SU-DHL-6 (cell line): ENCODE measurements around the gene PYROXD2.

Experiments
- H2AFZ ChIP-seq: fragments of 200-600 bp; sonication (generic); 2 replicates; pipeline ENCODE4 v1.6.1; 2014; ENCODE audit warnings: low read depth, mild to moderate bottlenecking, moderate library complexity, mixed read lengths, antibody characterized with exemption, low read length; ENCODE audit not compliant: severe bottlenecking
- H3F3A ChIP-seq: fragments of 200-600 bp; shearing (Covaris generic); 2 replicates; pipeline ENCODE4 v1.6.0; 2016; ENCODE audit warnings: antibody characterized with exemption, mild to moderate bottlenecking; ENCODE audit not compliant: insufficient read depth
- H3K27ac ChIP-seq: fragments of 200-600 bp; sonication (generic); 2 replicates; pipeline ENCODE4 v1.5.1; 2016; ENCODE audit warnings: low read depth, mild to moderate bottlenecking, low read length, moderate library complexity, mixed read lengths
- H3K27me3 ChIP-seq: fragments of 200-600 bp; sonication (generic), shearing (Covaris generic); 2 replicates; pipeline ENCODE4 v1.6.0; 2014; ENCODE audit warnings: mild to moderate bottlenecking, low read length
- H3K36me3 ChIP-seq: fragments of 200-600 bp; sonication (generic); 2 replicates; pipeline ENCODE4 v1.6.1; 2014; ENCODE audit warnings: mild to moderate bottlenecking, low read length, mixed read lengths
- H3K4me2 ChIP-seq: fragments of 300-600, 200-600 bp; shearing (Covaris generic), sonication (generic); 2 replicates; pipeline ENCODE4 v1.6.0; 2014; ENCODE audit warnings: low read length, low read depth, mild to moderate bottlenecking; ENCODE audit not compliant: poor library complexity, severe bottlenecking
- H3K4me3 ChIP-seq: fragments of 200-600 bp; sonication (generic); 2 replicates; pipeline ENCODE4 v1.5.1; 2014; ENCODE audit warnings: antibody characterized with exemption, low read length, mild to moderate bottlenecking, mixed read lengths; ENCODE audit not compliant: insufficient read depth, poor library complexity, severe bottlenecking
- H3K79me2 ChIP-seq: fragments of 200-600 bp; sonication (generic); 2 replicates; pipeline ENCODE4 v1.6.1; 2014; ENCODE audit warnings: mild to moderate bottlenecking, low read length, moderate library complexity; ENCODE audit not compliant: insufficient read depth
- H3K9ac ChIP-seq: fragments of 200-600 bp; sonication (generic); 2 replicates; pipeline ENCODE4 v1.7.0; 2014; ENCODE audit warnings: mild to moderate bottlenecking, low read length
- H3K9me2 ChIP-seq: fragments of 200-600 bp; sonication (generic); replicated peaks from 2 replicates; pipeline ENCODE4 v1.6.1; 2014; ENCODE audit warnings: low read length; ENCODE audit not compliant: insufficient read depth
- H3K9me3 ChIP-seq: fragments of 200-600 bp; sonication (generic); 2 replicates; pipeline ENCODE4 v1.6.1; 2014; ENCODE audit warnings: low read length, mixed read lengths; ENCODE audit not compliant: insufficient read depth
- H4K20me1 ChIP-seq: fragments of 200-600 bp; sonication (generic); 2 replicates; pipeline ENCODE4 v1.6.1; 2014; ENCODE audit warnings: low read depth, mild to moderate bottlenecking, antibody characterized with exemption, low read length, moderate library complexity, mixed read lengths
- EZH2phosphoT487 ChIP-seq: fragments of 200-600 bp; sonication (generic), shearing (Covaris generic); conservative IDR thresholded peaks from 2 replicates; pipeline ENCODE4 v1.6.1; 2018; ENCODE audit warnings: mild to moderate bottlenecking, antibody characterized with exemption, low read length, moderate library complexity, mixed read lengths
- TF ChIP-seq, protein P1 (sequence below): fragments of 200-600 bp; sonication (generic); IDR thresholded peaks from one replicate; pipeline ENCODE4 v1.5.1; 2017; ENCODE audit warnings: antibody characterized with exemption, mild to moderate bottlenecking, low read length, moderate library complexity; ENCODE audit not compliant: insufficient read depth, poor library complexity, severe bottlenecking

Gene PYROXD2

DNA sequence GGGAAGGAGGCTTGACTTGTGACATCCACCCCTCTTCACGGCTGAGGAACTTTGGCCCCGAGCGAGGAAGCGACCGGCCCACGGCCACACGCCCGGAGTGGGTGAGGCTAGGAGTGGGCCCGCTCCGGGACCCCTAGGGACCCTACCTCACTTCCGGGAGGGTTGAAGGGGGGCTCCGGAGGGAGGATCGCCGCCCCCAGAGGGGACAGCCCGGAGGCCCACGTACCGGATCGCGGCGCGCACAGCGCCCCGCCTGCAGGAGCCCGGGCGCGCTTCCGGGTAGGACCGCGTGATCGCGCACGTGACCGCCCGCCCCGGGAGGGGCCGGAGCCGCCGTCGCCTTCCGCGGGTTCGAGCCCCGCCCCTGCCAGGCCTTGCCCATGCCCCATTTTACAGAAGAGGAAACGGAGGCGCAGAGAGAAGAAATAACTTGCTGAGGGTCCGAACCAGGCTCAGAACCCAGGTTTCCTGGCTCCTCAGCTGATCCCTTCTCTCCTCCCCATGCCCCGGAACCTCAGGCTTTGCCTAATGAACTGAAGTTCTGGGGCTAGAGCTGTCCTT is 31.8 kb upstream of the PYROXD2 start, which contains the start of gene HPS1:
HPS1 (minus strand) TSS at position 275 of the 561 bp plus-strand sequence. CDS start 3,695 bp downstream, outside the sequence.
- peak within 1 kb of the TSS; percentile 88 for H3K4me3 ChIP-seq
- no peaks in the 10 kb centered on the region for H3K9me2 ChIP-seq
- no peaks in the 10 kb centered on the region for H3K27me3 ChIP-seq
- H2AFZ ChIP-seq: peak within 1 kb of the TSS; percentile 99
- peaks cover 21% of the 10 kb centered on the region; the same call in 1 of the 2 replicates for H3K79me2 ChIP-seq
- peak within 1 kb of the TSS; percentile 61 for H3K4me2 ChIP-seq
- no peaks in the 10 kb centered on the region for H3K9me3 ChIP-seq
- H3K9ac ChIP-seq: peak within 1 kb of the TSS; percentile 89
- no peaks in the 10 kb centered on the region for H4K20me1 ChIP-seq
- no peaks in the 10 kb centered on the region for H3F3A ChIP-seq
- TF ChIP-seq EZH2phosphoT487: no peak
- TF ChIP-seq, protein P1, sequence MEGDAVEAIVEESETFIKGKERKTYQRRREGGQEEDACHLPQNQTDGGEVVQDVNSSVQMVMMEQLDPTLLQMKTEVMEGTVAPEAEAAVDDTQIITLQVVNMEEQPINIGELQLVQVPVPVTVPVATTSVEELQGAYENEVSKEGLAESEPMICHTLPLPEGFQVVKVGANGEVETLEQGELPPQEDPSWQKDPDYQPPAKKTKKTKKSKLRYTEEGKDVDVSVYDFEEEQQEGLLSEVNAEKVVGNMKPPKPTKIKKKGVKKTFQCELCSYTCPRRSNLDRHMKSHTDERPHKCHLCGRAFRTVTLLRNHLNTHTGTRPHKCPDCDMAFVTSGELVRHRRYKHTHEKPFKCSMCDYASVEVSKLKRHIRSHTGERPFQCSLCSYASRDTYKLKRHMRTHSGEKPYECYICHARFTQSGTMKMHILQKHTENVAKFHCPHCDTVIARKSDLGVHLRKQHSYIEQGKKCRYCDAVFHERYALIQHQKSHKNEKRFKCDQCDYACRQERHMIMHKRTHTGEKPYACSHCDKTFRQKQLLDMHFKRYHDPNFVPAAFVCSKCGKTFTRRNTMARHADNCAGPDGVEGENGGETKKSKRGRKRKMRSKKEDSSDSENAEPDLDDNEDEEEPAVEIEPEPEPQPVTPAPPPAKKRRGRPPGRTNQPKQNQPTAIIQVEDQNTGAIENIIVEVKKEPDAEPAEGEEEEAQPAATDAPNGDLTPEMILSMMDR: no peak
- peak within 1 kb of the TSS; percentile 74 for H3K27ac ChIP-seq
- peaks cover 4% of the 10 kb centered on the region; the same call in 1 of the 2 replicates for H3K36me3 ChIP-seq

DNA sequence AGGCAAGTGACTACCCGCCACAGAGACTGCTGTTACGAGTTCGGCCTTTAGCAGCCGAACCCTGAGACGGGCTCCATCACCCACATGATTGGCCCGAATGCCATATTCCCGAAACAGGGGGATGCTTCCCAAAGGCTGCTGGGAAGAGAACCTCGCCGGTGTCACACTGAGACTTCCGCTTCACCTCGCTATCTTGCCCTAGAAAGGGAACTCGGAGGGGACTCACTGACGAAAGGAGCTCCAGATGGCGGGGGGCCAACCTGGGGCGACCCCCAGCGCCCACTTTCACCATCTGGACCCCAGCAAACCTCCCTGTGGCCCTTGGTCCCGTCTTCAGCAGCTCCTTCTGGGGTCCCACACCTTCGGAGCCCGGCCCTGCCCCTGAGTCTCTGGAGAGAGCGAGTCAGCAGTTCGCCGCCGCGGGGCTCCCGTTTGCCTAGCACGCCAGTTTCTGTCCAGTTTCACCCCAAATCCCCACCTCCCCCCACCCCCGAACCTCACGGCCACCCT is 31.2 kb upstream of the PYROXD2 start:
- Histone ChIP-seq H3F3A (no peaks in the 10 kb centered on the region), H3K27ac (peak overlapping the region; percentile 74), H3K4me2 (peak overlapping the region; percentile 61), H4K20me1 (no peaks in the 10 kb centered on the region), H3K79me2 (peaks cover 21% of the 10 kb centered on the region; the same call in 1 of the 2 replicates), H3K9me3 (no peaks in the 10 kb centered on the region), H3K9me2 (no peaks in the 10 kb centered on the region), H3K36me3 (peaks cover 8% of the 10 kb centered on the region; the same call in 1 of the 2 replicates), H3K27me3 (no peaks in the 10 kb centered on the region), H2AFZ (peak overlapping the region; percentile 86), H3K4me3 (peak overlapping the region; percentile 88), H3K9ac (peak overlapping the region; percentile 89)
- TF ChIP-seq, protein P1: no peak
- TF ChIP-seq EZH2phosphoT487: no peak

DNA sequence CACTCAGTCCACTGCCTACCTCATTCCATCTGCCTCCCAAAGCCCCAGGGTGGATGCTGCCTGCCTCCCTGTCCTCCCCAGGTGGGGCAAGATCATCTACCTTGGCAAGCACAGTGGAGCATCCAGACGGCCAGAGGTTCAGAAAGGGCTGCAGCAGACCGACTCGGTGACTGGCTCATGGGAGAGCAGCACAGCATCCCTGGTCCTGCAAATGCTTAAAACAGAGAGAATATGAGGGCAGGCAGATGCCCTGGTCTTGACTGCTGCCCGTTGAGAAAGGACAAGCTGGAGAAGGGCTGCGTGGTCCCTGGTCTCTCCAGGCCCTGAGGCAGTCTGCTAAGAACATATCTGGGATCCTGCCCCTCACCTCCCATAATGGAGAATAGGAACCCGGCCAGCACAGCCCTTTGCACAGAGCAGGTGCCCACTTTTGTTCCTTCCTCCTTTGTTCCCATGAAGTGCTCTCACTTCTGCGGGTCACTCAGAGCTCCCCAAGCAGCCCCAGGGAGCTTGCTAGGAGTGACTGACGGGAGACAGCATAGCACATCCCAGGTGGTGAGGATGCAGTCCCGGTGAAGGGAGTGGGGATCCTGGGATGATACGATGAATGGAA is 30.3 kb upstream of the PYROXD2 start:
- H3K9ac ChIP-seq: peak overlapping the region; percentile 89
- TF ChIP-seq, protein P1: no peak
- TF ChIP-seq EZH2phosphoT487: no peak

More for the DNA sequence above, 30.3 kb upstream of the PYROXD2 start:
- H3K27ac ChIP-seq: 0 out of 2 replicates have a peak overlapping the region, but pooled peaks have one; percentile 74
- H3K9me2 ChIP-seq: no peaks in the 10 kb centered on the region
- H3K9me3 ChIP-seq: no peaks in the 10 kb centered on the region
- H4K20me1 ChIP-seq: no peaks in the 10 kb centered on the region
- H3K4me2 ChIP-seq: peak overlapping the region; percentile 61
- H3K4me3 ChIP-seq: peak overlapping the region; percentile 88
- H3K36me3 ChIP-seq: peaks cover 16% of the 10 kb centered on the region; the same call in 1 of the 2 replicates
- peaks cover 24% of the 10 kb centered on the region; the same call in 1 of the 2 replicates for H3K79me2 ChIP-seq
- no peaks in the 10 kb centered on the region for H3F3A ChIP-seq
- no peaks in the 10 kb centered on the region for H3K27me3 ChIP-seq
- H2AFZ ChIP-seq: no peak overlapping the region
